Neural progenitor cell (in vitro differentiated cells): ENCODE measurements around the gene SLC25A48.

Experiments used
- EZH2 ChIP-seq: fragments of 200-600 bp; sonication (generic); IDR thresholded peaks from 2 replicates; pipeline ENCODE4 v1.6.1; 2017; ENCODE audit warnings: antibody characterized with exemption, mild to moderate bottlenecking, moderate library complexity
- EZH2phosphoT487 ChIP-seq: fragments of 200-600 bp; sonication (generic); IDR thresholded peaks from 2 replicates; pipeline ENCODE4 v1.6.1; 2017; ENCODE audit warnings: antibody characterized with exemption
- TF ChIP-seq, protein P1 (sequence below): fragments of 200-600 bp; sonication (generic); IDR thresholded peaks from 2 replicates; pipeline ENCODE4 v1.5.1; 2017; ENCODE audit warnings: antibody characterized with exemption, mild to moderate bottlenecking

DNA sequence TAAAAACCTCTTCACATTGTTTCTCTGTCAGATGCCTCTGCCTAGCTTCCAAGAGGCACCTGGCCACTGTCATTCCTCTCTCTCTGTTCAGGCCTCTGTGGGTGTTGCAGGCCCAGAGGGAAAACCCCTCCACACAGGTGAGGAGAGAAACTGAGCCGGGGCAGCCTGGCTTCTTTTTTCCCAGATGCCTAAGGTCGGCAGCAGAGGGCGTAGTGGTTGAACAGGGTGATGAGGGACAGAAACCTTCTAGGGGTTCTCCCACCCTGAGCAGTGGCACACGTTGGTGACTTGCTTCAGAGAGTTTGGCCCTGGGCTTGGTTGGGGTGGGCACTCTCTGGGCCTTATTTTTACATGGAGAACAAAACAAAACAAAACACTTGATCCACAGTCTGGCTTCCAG, 49.0 kb downstream of the SLC25A48 start:
- TF ChIP-seq, protein P1, sequence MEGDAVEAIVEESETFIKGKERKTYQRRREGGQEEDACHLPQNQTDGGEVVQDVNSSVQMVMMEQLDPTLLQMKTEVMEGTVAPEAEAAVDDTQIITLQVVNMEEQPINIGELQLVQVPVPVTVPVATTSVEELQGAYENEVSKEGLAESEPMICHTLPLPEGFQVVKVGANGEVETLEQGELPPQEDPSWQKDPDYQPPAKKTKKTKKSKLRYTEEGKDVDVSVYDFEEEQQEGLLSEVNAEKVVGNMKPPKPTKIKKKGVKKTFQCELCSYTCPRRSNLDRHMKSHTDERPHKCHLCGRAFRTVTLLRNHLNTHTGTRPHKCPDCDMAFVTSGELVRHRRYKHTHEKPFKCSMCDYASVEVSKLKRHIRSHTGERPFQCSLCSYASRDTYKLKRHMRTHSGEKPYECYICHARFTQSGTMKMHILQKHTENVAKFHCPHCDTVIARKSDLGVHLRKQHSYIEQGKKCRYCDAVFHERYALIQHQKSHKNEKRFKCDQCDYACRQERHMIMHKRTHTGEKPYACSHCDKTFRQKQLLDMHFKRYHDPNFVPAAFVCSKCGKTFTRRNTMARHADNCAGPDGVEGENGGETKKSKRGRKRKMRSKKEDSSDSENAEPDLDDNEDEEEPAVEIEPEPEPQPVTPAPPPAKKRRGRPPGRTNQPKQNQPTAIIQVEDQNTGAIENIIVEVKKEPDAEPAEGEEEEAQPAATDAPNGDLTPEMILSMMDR = peak; percentile 33
- TF ChIP-seq EZH2 = no peak
- TF ChIP-seq EZH2phosphoT487 = no peak
